ENCODE results near the gene CLIP4. TPM values are rescaled to one million over a fixed set of nuclear protein-coding genes. Genes with fewer than 3 reads are reported as not detected.

Gene CLIP4
- total RNA-seq, 1 experiment from 2014 or later = 0.39 TPM

DNA sequence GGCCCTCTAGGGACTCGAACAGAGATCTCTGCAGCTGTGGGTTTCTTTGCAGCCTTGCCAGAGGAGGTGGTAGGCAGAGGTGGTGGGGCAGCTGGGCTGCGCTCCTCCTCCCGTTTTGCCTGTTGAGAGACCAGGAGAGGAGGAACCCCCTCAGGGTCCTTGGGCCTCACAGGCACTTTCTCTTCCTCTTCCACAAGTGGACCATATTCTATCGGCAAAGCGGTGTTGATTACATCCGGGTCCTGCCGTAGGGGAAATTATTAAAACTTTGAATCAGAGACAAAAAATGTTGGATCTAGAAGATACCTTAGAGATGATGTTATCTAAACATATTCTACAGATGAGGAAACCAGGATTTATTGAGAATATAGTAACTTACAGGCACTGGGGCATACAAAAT, 78.5 kb downstream of the CLIP4 start (continued):
- TF ChIP-seq, protein P1, sequence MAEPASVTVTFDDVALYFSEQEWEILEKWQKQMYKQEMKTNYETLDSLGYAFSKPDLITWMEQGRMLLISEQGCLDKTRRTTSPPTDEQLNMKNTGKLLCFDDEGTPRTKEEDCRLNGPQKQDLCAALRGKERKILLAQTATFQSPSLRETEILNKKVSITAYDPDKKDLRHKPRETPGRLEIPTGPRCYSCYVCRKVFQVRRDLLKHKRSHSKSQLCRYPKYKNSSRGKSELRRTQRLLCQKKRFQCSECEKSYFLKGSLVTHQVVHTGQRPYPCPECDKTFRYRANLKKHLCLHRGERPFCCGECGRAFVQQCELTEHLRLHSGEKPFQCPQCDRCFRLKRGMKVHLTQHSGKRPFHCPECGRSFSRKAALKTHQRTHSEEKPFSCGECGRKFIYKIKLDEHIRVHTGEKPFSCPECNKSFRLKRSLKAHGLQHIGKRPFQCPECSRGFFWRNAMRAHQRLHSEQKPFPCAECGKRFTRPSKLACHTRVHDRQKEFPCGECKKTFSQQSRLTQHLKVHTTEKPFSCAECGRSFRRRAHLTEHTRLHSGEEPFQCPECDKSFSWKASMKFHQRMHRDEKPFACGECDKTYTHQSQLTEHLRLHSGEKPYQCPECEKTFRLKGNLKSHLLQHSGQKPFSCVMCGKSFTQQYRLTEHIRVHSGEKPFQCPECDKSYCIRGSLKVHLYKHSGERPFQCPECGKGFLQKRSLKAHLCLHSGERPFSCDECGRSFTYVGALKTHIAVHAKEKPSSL (CRISPR knock-in tag; conservative IDR thresholded peaks at IDR 0.05) = no peak
- no peak for TF ChIP-seq TCF7 (CRISPR knock-in tag; IDR thresholded peaks at IDR 0.05; ENCODE audit: low read depth)
- TF ChIP-seq OVOL2 (CRISPR knock-in tag; IDR thresholded peaks at IDR 0.05; ENCODE audit: borderline replicate concordance) = no peak
- no peak for TF ChIP-seq JUN (CRISPR knock-in tag; IDR thresholded peaks at IDR 0.05)

DNA sequence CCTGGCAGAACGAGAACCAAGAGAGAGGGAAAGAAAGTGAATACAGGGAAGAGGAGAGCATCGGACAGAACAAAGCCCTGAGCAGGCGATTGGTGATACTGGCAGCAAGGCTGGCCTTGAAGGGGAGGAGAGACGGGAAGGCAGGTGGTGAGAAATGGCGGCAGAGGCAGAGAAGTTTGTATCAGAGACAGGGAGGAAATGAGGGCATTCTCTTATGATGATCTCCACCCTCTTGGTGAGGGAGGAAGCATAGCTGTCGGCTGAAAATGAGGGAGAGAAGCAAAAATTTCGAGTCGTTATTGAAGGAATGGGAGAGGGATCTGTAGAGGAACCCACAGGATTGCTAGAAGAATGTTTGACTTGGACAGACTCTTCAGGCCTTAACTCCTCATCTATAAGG, 80.6 kb downstream of the CLIP4 start:
- POLR2A ChIA-PET = no interaction called here
- H3K9me3 Mint-ChIP-seq = no peaks in the 10 kb centered on the region
- no peak for DNase-seq (ENCODE audit: low spot score)
- no peak for ATAC-seq
- CTCF ChIA-PET = no interaction called here
- H3K27me3 Mint-ChIP-seq (ENCODE audit: low read depth) = no peaks in the 10 kb centered on the region; the same call in 1 of the 2 replicates
- no peak overlapping the region for H3K4me3 Mint-ChIP-seq
- no peaks in the 10 kb centered on the region for H3K4me1 Mint-ChIP-seq
- H3K36me3 Mint-ChIP-seq = no peaks in the 10 kb centered on the region
- TF ChIP-seq RELA (CRISPR knock-in tag; IDR thresholded peaks at IDR 0.05; ENCODE audit: borderline replicate concordance) (no peak), SP1 (CRISPR knock-in tag; conservative IDR thresholded peaks at IDR 0.05) (no peak)
- TF ChIP-seq, protein P1 (CRISPR knock-in tag; conservative IDR thresholded peaks at IDR 0.05) = no peak
- no peak overlapping the region for H3K27ac Mint-ChIP-seq

DNA sequence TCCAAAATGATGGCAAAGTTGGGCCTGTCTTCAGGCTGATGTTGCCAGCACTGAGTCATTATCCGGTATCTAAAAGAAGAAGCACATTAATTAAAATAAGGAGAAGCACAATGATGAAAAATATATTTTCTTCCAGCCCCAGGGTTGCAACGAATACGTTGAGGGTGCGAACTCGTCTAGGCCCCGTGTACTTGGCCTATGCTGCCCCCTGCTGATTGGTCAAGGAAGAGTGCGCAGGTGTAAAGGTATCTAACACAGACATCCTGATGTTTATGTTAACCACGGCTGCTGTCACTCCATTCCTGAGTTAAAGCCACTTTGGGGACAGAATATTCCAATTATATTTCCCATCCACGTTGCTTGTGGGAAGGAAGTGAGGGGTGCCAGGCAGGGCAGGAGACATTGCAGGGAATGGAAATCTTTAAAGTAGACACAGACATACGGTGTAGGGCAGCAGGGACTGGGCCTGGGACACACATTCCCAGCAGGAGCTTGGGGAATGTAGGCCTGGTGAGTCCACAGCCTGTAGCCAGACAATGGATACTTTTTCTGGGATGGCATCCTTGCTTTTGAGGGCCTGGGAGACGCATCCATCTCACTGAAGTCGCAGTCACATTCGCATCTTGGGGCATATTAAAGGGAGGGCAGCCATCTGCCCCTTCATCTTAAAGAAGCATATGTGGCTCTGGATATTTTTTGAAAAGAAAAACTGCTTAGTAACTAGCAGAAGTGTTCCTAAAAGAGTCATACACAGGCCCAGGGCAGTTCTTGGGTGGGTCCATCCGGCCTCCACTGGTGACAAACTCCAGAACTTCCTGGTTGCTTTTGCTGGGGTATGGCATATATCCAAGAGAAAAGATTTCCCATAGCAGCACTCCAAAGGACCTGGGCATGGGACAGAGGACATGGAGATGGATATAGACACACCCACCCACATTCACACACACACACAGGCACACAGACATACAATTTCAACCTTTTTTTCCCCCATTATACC, 81.9 kb downstream of the CLIP4 start:
- DNase-seq (ENCODE audit: low spot score) (peak; percentile 82), ATAC-seq (peak; percentile 95)
- no peaks in the 10 kb centered on the region for H3K9me3 Mint-ChIP-seq
- POLR2A ChIA-PET = no interaction called here
- peaks cover 4% of the 10 kb centered on the region for H3K27me3 Mint-ChIP-seq (ENCODE audit: low read depth)
- no peak overlapping the region for H3K4me3 Mint-ChIP-seq
- CTCF ChIA-PET = interaction anchor here (1.0 to 1.3 kb wide), 3 partner anchors 81 to 240 kb away, joined by 3 to 14 read pairs (median 5); no protein-coding TSS in a partner anchor
- H3K27ac Mint-ChIP-seq = no peak overlapping the region
- peaks cover 9% of the 10 kb centered on the region for H3K4me1 Mint-ChIP-seq
- H3K36me3 Mint-ChIP-seq = no peaks in the 10 kb centered on the region
- TF ChIP-seq, protein P2, sequence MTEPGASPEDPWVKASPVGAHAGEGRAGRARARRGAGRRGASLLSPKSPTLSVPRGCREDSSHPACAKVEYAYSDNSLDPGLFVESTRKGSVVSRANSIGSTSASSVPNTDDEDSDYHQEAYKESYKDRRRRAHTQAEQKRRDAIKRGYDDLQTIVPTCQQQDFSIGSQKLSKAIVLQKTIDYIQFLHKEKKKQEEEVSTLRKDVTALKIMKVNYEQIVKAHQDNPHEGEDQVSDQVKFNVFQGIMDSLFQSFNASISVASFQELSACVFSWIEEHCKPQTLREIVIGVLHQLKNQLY (CRISPR knock-in tag; IDR thresholded peaks at IDR 0.05) = no peak
- TF ChIP-seq, protein P3, sequence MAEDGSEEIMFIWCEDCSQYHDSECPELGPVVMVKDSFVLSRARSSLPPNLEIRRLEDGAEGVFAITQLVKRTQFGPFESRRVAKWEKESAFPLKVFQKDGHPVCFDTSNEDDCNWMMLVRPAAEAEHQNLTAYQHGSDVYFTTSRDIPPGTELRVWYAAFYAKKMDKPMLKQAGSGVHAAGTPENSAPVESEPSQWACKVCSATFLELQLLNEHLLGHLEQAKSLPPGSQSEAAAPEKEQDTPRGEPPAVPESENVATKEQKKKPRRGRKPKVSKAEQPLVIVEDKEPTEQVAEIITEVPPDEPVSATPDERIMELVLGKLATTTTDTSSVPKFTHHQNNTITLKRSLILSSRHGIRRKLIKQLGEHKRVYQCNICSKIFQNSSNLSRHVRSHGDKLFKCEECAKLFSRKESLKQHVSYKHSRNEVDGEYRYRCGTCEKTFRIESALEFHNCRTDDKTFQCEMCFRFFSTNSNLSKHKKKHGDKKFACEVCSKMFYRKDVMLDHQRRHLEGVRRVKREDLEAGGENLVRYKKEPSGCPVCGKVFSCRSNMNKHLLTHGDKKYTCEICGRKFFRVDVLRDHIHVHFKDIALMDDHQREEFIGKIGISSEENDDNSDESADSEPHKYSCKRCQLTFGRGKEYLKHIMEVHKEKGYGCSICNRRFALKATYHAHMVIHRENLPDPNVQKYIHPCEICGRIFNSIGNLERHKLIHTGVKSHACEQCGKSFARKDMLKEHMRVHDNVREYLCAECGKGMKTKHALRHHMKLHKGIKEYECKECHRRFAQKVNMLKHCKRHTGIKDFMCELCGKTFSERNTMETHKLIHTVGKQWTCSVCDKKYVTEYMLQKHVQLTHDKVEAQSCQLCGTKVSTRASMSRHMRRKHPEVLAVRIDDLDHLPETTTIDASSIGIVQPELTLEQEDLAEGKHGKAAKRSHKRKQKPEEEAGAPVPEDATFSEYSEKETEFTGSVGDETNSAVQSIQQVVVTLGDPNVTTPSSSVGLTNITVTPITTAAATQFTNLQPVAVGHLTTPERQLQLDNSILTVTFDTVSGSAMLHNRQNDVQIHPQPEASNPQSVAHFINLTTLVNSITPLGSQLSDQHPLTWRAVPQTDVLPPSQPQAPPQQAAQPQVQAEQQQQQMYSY (CRISPR knock-in tag; IDR thresholded peaks at IDR 0.05) = no peak
- TF ChIP-seq SP1 (CRISPR knock-in tag; conservative IDR thresholded peaks at IDR 0.05) (no peak), ZNF232 (CRISPR knock-in tag; IDR thresholded peaks at IDR 0.05) (no peak), HMGA2 (CRISPR knock-in tag; IDR thresholded peaks at IDR 0.05) (no peak), ZNF219 (CRISPR knock-in tag; IDR thresholded peaks at IDR 0.05; ENCODE audit: borderline replicate concordance) (no peak), GABPB1 (CRISPR knock-in tag; IDR thresholded peaks at IDR 0.05) (0 out of 2 replicates have a peak, but pooled peaks have one; percentile 14), GRHL2 (CRISPR knock-in tag; IDR thresholded peaks at IDR 0.05; ENCODE audit: insufficient replicate concordance, severe bottlenecking) (no peak), SMAD3 (CRISPR knock-in tag; IDR thresholded peaks at IDR 0.05; ENCODE audit: borderline replicate concordance) (no peak), ZNF671 (CRISPR knock-in tag; IDR thresholded peaks at IDR 0.05) (no peak)
- TF ChIP-seq, protein P4, sequence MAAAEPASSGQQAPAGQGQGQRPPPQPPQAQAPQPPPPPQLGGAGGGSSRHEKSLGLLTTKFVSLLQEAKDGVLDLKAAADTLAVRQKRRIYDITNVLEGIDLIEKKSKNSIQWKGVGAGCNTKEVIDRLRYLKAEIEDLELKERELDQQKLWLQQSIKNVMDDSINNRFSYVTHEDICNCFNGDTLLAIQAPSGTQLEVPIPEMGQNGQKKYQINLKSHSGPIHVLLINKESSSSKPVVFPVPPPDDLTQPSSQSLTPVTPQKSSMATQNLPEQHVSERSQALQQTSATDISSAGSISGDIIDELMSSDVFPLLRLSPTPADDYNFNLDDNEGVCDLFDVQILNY (CRISPR knock-in tag; IDR thresholded peaks at IDR 0.05) = no peak
- TF ChIP-seq, protein P5, sequence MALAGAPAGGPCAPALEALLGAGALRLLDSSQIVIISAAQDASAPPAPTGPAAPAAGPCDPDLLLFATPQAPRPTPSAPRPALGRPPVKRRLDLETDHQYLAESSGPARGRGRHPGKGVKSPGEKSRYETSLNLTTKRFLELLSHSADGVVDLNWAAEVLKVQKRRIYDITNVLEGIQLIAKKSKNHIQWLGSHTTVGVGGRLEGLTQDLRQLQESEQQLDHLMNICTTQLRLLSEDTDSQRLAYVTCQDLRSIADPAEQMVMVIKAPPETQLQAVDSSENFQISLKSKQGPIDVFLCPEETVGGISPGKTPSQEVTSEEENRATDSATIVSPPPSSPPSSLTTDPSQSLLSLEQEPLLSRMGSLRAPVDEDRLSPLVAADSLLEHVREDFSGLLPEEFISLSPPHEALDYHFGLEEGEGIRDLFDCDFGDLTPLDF (CRISPR knock-in tag; IDR thresholded peaks at IDR 0.05) = no peak
- TF ChIP-seq, protein P6, sequence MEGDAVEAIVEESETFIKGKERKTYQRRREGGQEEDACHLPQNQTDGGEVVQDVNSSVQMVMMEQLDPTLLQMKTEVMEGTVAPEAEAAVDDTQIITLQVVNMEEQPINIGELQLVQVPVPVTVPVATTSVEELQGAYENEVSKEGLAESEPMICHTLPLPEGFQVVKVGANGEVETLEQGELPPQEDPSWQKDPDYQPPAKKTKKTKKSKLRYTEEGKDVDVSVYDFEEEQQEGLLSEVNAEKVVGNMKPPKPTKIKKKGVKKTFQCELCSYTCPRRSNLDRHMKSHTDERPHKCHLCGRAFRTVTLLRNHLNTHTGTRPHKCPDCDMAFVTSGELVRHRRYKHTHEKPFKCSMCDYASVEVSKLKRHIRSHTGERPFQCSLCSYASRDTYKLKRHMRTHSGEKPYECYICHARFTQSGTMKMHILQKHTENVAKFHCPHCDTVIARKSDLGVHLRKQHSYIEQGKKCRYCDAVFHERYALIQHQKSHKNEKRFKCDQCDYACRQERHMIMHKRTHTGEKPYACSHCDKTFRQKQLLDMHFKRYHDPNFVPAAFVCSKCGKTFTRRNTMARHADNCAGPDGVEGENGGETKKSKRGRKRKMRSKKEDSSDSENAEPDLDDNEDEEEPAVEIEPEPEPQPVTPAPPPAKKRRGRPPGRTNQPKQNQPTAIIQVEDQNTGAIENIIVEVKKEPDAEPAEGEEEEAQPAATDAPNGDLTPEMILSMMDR (IDR thresholded peaks at IDR 0.05) = peak; percentile 67
